OCI-LY7 (cell line): ENCODE results near the gene NDUFA6. TPM values are rescaled to one million over a fixed set of nuclear protein-coding genes. Genes with fewer than 3 reads are reported as not detected.

Experiments
- BruUV-seq: library from RNA; stranded (reverse); fragments of 400-500 nt; replicated peaks from 2 replicates; lab custom pipeline; 2021; lab: Mats Ljungman, UMichigan
- CTCF ChIA-PET: fragments of 300-600 bp; sonication (Branson Sonifier 250); formaldehyde crosslinking; loops from one replicate; lab custom pipeline; 2022; ENCODE audit warnings: antibody characterized with exemption; ENCODE audit not compliant: unreplicated experiment; lab: Charles Lee
- POLR2A ChIA-PET: fragments of 300-600 bp; sonication (Branson Sonifier 250); formaldehyde crosslinking; loops from one replicate; lab custom pipeline; 2022; ENCODE audit warnings: antibody characterized with exemption; lab: Charles Lee
- DNase-seq: peaks from one replicate; pipeline ENCODE4 v3.0.0-alpha.2; 2015; ENCODE audit warnings: low spot score
- H2AFZ ChIP-seq: fragments of 200-600 bp; sonication (generic), shearing (Covaris generic); 2 replicates; pipeline ENCODE4 v1.6.1; 2014; ENCODE audit warnings: mild to moderate bottlenecking, antibody characterized with exemption, low read length, moderate library complexity
- H3K27ac ChIP-seq: fragments of 200-600 bp; sonication (generic); 2 replicates; pipeline ENCODE4 v1.5.1; 2014; ENCODE audit warnings: mixed run types, low read depth, mild to moderate bottlenecking, moderate library complexity, low read length, inconsistent platforms; ENCODE audit not compliant: poor library complexity, severe bottlenecking
- H3K36me3 ChIP-seq: fragments of 200-600 bp; sonication (generic); 2 replicates; pipeline ENCODE4 v1.6.1; 2014; ENCODE audit warnings: mild to moderate bottlenecking, antibody characterized with exemption, low read length, moderate library complexity, mixed read lengths; ENCODE audit not compliant: insufficient read depth
- H3K4me1 ChIP-seq: fragments of 200-600 bp; sonication (generic); 2 replicates; pipeline ENCODE4 v1.5.1; 2014; ENCODE audit warnings: mild to moderate bottlenecking, low read length; ENCODE audit not compliant: insufficient read depth, poor library complexity, severe bottlenecking
- H3K4me2 ChIP-seq: fragments of 200-600 bp; sonication (generic); 2 replicates; pipeline ENCODE4 v1.6.1; 2014; ENCODE audit warnings: mild to moderate bottlenecking, low read length
- H3K4me3 ChIP-seq: fragments of 200-600 bp; sonication (generic); 2 replicates; pipeline ENCODE4 v1.5.1; 2014; ENCODE audit warnings: mild to moderate bottlenecking, low read depth, low read length; ENCODE audit not compliant: poor library complexity, severe bottlenecking
- H3K79me2 ChIP-seq: fragments of 200-600 bp; sonication (generic); 2 replicates; pipeline ENCODE4 v1.6.1; 2016; ENCODE audit warnings: low read depth, mild to moderate bottlenecking, low read length, moderate library complexity, mixed read lengths; ENCODE audit not compliant: insufficient read depth
- H3K9me2 ChIP-seq: fragments of 200-600 bp; sonication (generic); 2 replicates; pipeline ENCODE4 v1.6.1; 2016; ENCODE audit warnings: mild to moderate bottlenecking, low read length, mixed read lengths; ENCODE audit not compliant: insufficient read depth
- H3K9me3 ChIP-seq: fragments of 200-600 bp; sonication (generic); 2 replicates; pipeline ENCODE4 v1.6.1; 2014; ENCODE audit warnings: mild to moderate bottlenecking, mixed run types, low read length, mixed read lengths
- H4K20me1 ChIP-seq: fragments of 200-600 bp; sonication (generic); 2 replicates; pipeline ENCODE4 v1.6.1; 2014; ENCODE audit warnings: mild to moderate bottlenecking, antibody characterized with exemption, low read length, moderate library complexity, mixed read lengths; ENCODE audit not compliant: insufficient read depth
- EZH2phosphoT487 ChIP-seq: fragments of 200-600 bp; sonication (generic); IDR thresholded peaks from 2 replicates; pipeline ENCODE4 v1.6.1; 2018; ENCODE audit warnings: low read depth, borderline replicate concordance, mild to moderate bottlenecking, mixed run types, antibody characterized with exemption, low read length, moderate library complexity, mixed read lengths
- intact Hi-C: fragments of 100-400 bp; cut with micrococcal nuclease; formaldehyde crosslinking; loops from one replicate; pipeline ENCODE4 v1.10.0; 2022; ENCODE audit not compliant: unreplicated experiment
- total RNA-seq, 2 experiments: library from RNA; depleted of rRNA in 1 of 2; stranded (reverse); fragments of >200 nt in 1 of 2; shearing (Covaris generic) in 1 of 2; gene quantifications; 2 replicates each; pipeline ENCODE4 v1.2.3, GENCODE V29; 2014 to 2022
- TF ChIP-seq, protein P1 (sequence below): fragments of 200-600 bp; sonication (generic); conservative IDR thresholded peaks from 2 replicates; pipeline ENCODE4 v1.5.1; 2014; ENCODE audit warnings: mild to moderate bottlenecking, antibody characterized with exemption, low read length, moderate library complexity, mixed read lengths

Gene NDUFA6
- total RNA-seq, 2 experiments from 2014 or later, result 49.8 to 63.8 TPM

DNA sequence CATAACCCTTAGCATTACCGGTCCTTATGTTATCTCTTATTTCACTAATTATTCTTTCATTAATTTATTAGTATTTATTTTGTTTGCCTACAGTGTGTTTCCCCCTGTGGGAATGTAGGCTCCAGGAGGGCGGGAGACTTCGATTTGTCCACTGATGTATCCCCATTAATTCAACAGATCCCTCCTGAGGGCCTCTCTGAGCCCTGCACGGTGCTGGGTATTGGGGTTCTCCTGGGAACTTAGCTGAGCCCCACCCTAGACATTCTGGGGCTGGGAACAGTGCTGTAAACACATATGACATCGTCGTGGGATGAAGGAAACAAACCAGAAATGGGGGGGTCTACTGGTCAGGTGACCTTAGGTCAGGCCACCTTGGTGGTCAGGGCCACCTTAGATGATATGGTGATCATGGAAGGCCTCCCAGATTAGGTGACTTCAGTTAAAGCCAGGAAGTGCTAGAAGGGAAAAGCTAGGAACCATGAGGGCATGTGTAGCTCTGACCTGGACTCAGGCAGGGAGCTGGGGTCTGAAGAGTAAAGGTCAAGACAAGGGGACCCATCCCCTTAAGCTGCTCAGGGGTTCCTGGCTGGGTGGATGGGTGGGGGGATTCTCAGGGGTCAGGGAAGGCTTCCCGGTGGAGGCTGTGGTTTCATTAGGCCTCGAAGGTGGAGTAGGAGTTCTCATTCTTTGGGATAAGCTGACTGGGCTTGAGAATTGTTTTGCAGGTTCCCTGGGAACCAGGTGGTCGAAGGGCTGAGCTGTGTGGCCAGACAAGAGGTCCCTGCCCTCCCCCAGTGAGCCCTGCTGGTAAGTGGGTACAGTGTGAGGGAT lies 15.5 kb downstream of the NDUFA6 start:
- intact Hi-C loops, result no loop called here
- POLR2A ChIA-PET, result no interaction called here
- H3K4me3 ChIP-seq, result no peak overlapping the region

DNA sequence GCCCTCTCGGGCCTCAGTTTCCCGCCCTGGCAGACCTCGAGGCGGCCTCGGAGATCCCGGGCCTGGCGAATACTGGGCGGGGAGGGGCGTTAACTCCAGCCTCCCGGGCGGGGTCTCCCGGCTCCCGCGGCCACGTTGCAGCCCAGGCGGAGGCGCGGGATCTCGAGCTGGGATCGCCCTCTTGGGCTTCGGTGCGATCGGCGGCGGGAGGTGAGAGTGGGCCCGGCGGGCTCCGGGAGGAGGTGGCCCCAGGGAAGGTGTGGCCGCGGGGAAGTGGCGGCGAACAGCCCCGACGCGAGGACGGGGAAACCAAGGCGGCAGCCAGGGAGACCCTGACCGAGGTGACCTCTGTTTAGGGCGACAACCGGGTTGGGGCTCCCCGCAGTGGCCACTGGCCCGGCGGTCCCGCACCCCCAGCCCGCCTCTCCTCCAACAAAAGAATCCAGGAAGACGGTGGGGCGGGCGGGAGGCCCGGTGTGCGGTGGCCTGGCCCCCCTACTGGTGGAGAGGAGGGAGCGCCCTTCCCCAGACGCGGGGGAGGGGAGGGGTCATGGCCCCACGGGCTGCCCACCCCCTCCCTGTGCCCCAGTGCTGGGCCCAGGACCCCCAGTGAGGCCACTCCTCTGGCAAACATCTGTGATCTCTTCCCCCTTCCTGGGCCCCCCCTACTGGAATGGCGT lies 16.3 kb downstream of the NDUFA6 start, which contains the start of gene PHETA2:
PHETA2 (plus strand) TSS at position 117 of the 680 bp plus-strand sequence. CDS start 3,046 bp downstream, outside the sequence.
- no peak for DNase-seq
- Histone ChIP-seq H3K9me2 (no peaks in the 10 kb centered on the region), H3K79me2 (no peaks in the 10 kb centered on the region), H3K36me3 (no peaks in the 10 kb centered on the region), H3K4me2 (no peak within 1 kb of the TSS), H3K4me3 (no peak within 1 kb of the TSS), H4K20me1 (no peaks in the 10 kb centered on the region), H3K4me1 (peaks cover 28% of the 10 kb centered on the region), H2AFZ (no peak within 1 kb of the TSS), H3K9me3 (no peaks in the 10 kb centered on the region), H3K27ac (no peak within 1 kb of the TSS)
- TF ChIP-seq, protein P1, sequence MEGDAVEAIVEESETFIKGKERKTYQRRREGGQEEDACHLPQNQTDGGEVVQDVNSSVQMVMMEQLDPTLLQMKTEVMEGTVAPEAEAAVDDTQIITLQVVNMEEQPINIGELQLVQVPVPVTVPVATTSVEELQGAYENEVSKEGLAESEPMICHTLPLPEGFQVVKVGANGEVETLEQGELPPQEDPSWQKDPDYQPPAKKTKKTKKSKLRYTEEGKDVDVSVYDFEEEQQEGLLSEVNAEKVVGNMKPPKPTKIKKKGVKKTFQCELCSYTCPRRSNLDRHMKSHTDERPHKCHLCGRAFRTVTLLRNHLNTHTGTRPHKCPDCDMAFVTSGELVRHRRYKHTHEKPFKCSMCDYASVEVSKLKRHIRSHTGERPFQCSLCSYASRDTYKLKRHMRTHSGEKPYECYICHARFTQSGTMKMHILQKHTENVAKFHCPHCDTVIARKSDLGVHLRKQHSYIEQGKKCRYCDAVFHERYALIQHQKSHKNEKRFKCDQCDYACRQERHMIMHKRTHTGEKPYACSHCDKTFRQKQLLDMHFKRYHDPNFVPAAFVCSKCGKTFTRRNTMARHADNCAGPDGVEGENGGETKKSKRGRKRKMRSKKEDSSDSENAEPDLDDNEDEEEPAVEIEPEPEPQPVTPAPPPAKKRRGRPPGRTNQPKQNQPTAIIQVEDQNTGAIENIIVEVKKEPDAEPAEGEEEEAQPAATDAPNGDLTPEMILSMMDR, result peak; percentile 34; the same call in 1 of the 2 replicates
- TF ChIP-seq EZH2phosphoT487, result no peak
- ChIA-PET POLR2A (no interaction called here), CTCF (no interaction called here)
- no TSS peak for BruUV-seq
- intact Hi-C loops, result no loop called here

More for the DNA sequence above, 15.5 kb downstream of the NDUFA6 start:
- Histone ChIP-seq H2AFZ (no peak overlapping the region), H3K9me3 (no peaks in the 10 kb centered on the region), H3K27ac (no peak overlapping the region), H4K20me1 (no peaks in the 10 kb centered on the region), H3K79me2 (peaks cover 1% of the 10 kb centered on the region), H3K9me2 (no peaks in the 10 kb centered on the region), H3K4me2 (no peak overlapping the region), H3K4me1 (peaks cover 20% of the 10 kb centered on the region), H3K36me3 (no peaks in the 10 kb centered on the region)
- TF ChIP-seq, protein P1, result no peak
- no peak for DNase-seq
- CTCF ChIA-PET, result no interaction called here
- BruUV-seq, result no TSS peak
